ENCODE measurements around the gene PCSK5. TPM values are rescaled to one million over a fixed set of nuclear protein-coding genes. Genes with fewer than 3 reads are reported as not detected.
"Not testable (repeated sequence)": the region's sequence is repeated elsewhere in the genome, so short reads cannot be mapped to it uniquely, and the experiment has no call there.

The PCSK5 gene
- total RNA-seq, 1 donor from 2014 or later: 30.7 TPM

- Mint-ChIP-seq H3K27ac (no peak overlapping the region), H3K4me3 (no peak overlapping the region), H3K4me1 (ENCODE audit: unreplicated experiment) (peaks cover 5% of the 10 kb centered on the region), H3K36me3 (no peaks in the 10 kb centered on the region), H3K9me3 (peaks cover 4% of the 10 kb centered on the region), H3K27me3 (peaks cover 14% of the 10 kb centered on the region)
- TF ChIP-seq CTCF (conservative IDR thresholded peaks at IDR 0.05): peak; percentile 86
- no peak for DNase-seq (ENCODE audit: extremely low spot score, unreplicated experiment)
Measured at GRCh38 chr9:75866273-75866871, 24.1 kb upstream of the PCSK5 start.

- H3K9me3 Mint-ChIP-seq, H3K27ac Mint-ChIP-seq: not testable (repeated sequence)
Measured at GRCh38 chr9:75868526-75868925, 21.9 kb upstream of the PCSK5 start.

GRCh38 chr9:75869236-75869635, 21.2 kb upstream of the PCSK5 start:
- H3K27ac Mint-ChIP-seq: no peak overlapping the region
- DNase-seq (ENCODE audit: extremely low spot score, unreplicated experiment): no peak
- no peaks in the 10 kb centered on the region for H3K36me3 Mint-ChIP-seq
- peaks cover 14% of the 10 kb centered on the region for H3K27me3 Mint-ChIP-seq
- no peaks in the 10 kb centered on the region for H3K9me3 Mint-ChIP-seq
- no peak for TF ChIP-seq CTCF (conservative IDR thresholded peaks at IDR 0.05)
- peaks cover 2% of the 10 kb centered on the region for H3K4me1 Mint-ChIP-seq (ENCODE audit: unreplicated experiment)
- no peak overlapping the region for H3K4me3 Mint-ChIP-seq

More at GRCh38 chr9:75868526-75868925, 21.9 kb upstream of the PCSK5 start:
- H3K36me3 Mint-ChIP-seq; DNase-seq (ENCODE audit: extremely low spot score, unreplicated experiment); H3K4me3 Mint-ChIP-seq; H3K4me1 Mint-ChIP-seq (ENCODE audit: unreplicated experiment): not testable (repeated sequence)
- H3K27me3 Mint-ChIP-seq: peaks cover 14% of the 10 kb centered on the region

- peaks cover 14% of the 10 kb centered on the region for H3K27me3 Mint-ChIP-seq
Measured at GRCh38 chr9:75870450-75870849, 20.0 kb upstream of the PCSK5 start.

GRCh38 chr9:75871624-75872023, 18.8 kb upstream of the PCSK5 start:
- Mint-ChIP-seq H3K4me1 (ENCODE audit: unreplicated experiment) (no peaks in the 10 kb centered on the region), H3K4me3 (no peak overlapping the region)

More at GRCh38 chr9:75870450-75870849, 20.0 kb upstream of the PCSK5 start:
- Mint-ChIP-seq H3K36me3 (no peaks in the 10 kb centered on the region), H3K4me3 (no peak overlapping the region), H3K9me3 (no peaks in the 10 kb centered on the region), H3K4me1 (ENCODE audit: unreplicated experiment) (no peaks in the 10 kb centered on the region), H3K27ac (no peak overlapping the region)
- no peak for DNase-seq (ENCODE audit: extremely low spot score, unreplicated experiment)
- no peak for TF ChIP-seq CTCF (conservative IDR thresholded peaks at IDR 0.05)

More at GRCh38 chr9:75871624-75872023, 18.8 kb upstream of the PCSK5 start:
- peaks cover 11% of the 10 kb centered on the region for H3K27me3 Mint-ChIP-seq
- H3K27ac Mint-ChIP-seq: no peak overlapping the region
- no peaks in the 10 kb centered on the region for H3K36me3 Mint-ChIP-seq
- H3K9me3 Mint-ChIP-seq: no peaks in the 10 kb centered on the region
- no peak for DNase-seq (ENCODE audit: extremely low spot score, unreplicated experiment)
- no peak for TF ChIP-seq CTCF (conservative IDR thresholded peaks at IDR 0.05)
